GM21576 (cell line): ENCODE data around the gene DCTPP1.
"Not testable (repeated sequence)": the region's sequence is repeated elsewhere in the genome, so short reads cannot be mapped to it uniquely, and the experiment has no call there.

Experiments used
- ATAC-seq: cut with Tn5 transposase; IDR thresholded peaks from one replicate; pipeline ENCODE4 v1.9.1; 2021; ENCODE audit warnings: mild to moderate bottlenecking, moderate library complexity; ENCODE audit not compliant: unreplicated experiment

The DCTPP1 gene

DNA sequence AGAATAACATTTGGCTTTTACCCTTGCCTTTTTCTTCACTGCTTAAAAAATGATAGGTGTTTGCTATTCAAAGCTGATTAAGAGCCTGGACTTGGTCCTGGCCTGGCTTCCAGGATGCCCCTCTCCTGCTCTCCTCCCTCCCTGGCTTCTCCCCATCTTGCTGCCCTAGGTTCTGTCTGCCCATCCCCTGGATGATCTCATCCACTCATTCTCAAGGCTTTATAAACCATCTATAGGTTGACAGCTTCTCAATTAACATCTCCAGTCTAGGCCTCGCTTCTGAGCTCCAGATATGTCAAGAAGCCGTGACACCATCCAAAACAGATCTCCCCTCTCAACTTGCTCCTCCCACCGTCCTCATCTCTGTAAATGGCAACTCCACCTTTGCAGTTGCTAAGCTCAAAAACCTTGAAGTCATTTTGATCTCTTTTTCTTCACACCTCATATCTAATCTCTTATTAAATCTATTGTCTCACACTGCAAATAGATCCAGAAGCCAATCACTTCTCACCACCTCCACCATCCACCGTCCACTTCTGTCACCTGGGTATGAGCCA, 13.7 kb downstream of the DCTPP1 start:
- ATAC-seq, result no peak

DNA sequence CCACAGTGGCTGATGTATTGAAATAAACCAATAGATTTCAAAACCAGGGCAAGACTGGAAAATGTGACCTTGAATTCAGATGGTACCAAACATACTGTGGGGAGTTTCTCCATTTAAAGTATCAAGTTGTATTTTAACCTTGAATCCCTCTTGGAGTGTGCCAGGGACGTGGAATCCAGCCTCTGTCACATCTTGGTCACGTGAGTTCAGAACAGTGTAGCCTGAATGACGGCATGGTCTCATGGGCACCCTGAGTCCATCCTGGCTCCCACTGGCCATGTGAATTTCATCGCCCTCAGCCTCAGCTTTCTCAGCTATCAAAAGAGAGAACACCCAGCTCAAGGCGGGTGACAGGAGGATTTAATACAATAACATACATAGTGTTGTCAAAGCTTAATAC, 15.7 kb downstream of the DCTPP1 start:
- ATAC-seq, result no peak

DNA sequence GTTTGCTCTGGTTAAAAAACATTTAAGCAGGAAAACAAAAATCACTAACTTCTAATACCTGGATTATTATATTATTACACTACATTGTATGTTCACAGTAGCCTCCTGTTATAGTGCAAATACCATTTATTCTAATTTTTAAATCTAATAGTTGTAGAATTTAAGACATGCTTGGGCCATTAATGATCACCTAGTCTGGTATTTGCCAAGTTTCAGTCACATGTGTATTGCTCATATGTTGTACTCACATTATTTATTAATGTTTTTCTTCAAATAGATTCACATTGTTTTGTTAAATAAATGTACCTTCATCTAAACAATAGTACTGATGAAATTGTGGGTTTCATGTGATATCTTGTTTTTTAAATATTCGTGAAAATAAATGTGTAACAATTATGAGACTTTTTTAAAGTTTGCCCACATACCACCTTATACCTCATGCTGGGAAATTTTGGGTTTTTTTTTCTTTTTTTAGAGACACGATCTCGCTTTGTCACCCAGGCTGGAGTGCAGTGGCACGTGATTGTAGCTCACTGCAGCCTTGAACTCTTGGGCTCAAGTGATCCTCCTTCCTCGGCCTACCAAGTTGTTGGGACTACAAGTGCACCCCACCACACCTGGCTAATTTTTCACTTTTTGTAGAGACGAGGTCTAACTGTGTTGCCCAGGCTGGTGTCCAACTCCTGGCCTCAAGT, 16.6 kb downstream of the DCTPP1 start:
- no peak for ATAC-seq

DNA sequence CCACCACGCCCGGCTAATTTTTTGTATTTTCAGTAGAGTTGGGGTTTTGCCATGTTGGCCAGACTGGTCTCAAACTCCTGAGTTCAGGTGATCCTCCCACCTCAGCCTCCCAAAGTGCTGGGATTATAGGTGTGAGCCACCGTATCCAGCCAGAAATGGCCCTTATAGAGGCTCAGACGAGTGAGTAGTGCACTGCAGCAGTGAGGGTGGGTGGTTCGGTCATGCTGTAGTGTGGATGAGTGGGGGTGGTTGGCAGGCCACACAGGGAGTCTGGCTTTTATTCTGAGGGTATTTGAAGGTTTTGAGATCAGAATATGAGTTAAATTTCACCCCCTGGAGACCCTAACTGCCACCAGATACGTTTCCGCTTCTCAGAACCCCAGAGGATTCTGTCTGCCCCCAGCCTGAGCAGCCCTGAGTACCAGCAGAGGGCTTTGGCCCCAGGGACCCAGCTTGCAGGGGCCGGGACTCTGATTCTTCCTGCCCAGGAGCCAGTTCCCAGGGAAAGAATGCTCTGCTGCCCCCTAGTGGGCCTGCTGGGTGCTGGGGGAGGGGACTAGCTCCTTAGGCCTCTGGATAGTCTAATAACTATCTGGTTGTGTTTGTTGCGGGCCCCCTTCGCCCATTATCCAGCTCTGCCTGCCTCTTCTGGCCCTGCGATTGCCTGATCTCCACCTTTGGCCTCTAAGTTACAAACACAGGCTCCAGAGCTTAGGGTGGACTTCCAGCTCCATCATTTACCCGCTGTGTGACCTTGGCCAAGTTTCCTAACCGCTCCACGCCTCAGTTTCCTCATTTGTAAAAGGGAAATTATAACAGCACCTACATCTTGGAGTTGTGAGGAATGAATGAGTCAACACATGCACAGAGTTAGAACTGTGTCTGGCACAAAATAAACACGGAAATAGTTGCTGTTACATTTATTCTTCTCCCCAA, 20.4 kb downstream of the DCTPP1 start:
- ATAC-seq, result peak; percentile 48

DNA sequence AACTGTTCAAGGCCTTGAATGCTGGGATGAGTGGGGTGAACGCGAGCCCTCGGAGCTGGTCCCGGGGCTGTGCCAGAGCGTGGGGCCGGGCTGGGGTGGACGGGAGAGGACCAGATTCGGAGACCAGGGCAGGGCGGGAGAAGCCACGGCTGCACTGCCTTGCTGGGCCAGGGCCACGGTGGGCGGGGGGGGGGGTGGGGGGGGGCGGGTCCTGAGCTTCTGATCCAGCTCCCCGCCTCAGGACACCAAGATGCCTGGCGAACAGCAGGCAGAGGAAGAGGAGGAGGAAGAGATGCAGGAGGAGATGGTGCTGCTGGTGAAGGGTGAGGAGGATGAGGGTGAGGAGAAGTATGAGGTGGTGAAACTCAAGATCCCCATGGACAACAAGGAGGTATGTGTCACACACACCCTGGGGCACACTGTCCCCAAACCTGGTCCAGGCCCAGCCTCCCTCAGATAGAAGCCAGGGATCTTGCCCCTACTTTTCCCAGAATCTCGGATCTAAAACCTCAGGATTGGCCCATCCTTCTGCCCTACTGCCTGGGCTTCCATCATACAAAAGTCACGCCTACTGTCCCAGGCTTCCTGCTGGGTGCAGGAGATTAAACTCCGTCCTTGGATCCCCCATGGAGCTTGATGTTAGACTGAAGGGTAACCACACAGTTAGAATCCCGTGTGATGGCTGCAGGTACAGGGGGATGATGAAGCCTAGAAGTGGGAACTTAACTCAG, 21.9 kb downstream of the DCTPP1 start:
- peak; percentile 2 for ATAC-seq

DNA sequence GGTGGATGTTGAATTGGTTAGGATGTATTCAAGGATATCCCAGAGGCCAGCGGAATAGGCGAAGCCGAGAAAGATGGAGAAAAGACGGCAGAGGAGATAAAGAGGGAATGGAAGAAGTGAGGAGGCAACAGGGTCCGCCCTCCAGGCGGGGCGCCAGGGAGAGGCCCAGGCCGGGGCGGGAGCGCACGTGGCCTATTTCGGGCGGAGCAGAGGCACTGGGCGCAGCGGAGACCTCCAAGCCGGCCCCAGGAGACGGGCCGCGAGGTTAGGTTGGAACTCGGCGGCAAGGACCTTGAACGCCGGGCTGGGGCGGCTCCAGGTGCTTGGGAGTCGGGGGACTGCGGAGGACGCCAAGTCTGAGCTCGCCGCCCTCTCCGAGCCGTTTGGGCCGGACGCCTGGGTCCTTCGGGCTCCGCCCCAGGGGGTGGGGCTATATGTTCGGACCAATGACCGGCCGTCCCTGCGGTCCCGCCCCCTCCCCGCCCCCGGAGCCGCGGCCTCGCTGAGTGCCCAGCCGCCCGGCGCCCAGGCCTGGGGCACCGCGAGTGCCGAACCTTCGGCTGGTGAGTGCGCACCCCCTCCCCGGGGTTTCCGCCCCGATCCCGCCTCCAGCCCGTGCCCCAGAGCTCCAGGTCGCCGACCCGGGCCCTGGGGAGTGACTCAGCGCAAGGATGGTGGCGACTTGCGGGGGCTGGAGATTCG, 22.6 kb downstream of the DCTPP1 start, which contains the start of gene ZNF771:
Gene ZNF771 (plus strand): TSS at position 505 of the 702 bp plus-strand sequence. CDS start 448 bp downstream, outside the sequence.
- peak; percentile 77 for ATAC-seq

DNA sequence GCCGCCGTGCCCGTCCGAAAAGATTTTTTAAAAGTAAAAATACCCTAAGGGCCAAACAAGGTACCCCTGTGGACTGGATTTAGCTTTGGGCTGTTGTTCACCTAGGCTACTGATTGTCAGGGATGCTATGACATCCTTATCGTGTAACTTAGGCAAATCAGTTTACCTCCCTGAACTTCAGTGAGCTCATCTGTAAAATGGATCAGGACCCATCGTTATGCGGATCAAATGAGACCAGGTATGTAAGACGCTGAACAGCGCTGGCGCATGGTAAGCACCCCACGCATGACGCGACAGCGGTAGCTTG, 23.1 kb downstream of the DCTPP1 start:
- ATAC-seq, result no peak

DNA sequence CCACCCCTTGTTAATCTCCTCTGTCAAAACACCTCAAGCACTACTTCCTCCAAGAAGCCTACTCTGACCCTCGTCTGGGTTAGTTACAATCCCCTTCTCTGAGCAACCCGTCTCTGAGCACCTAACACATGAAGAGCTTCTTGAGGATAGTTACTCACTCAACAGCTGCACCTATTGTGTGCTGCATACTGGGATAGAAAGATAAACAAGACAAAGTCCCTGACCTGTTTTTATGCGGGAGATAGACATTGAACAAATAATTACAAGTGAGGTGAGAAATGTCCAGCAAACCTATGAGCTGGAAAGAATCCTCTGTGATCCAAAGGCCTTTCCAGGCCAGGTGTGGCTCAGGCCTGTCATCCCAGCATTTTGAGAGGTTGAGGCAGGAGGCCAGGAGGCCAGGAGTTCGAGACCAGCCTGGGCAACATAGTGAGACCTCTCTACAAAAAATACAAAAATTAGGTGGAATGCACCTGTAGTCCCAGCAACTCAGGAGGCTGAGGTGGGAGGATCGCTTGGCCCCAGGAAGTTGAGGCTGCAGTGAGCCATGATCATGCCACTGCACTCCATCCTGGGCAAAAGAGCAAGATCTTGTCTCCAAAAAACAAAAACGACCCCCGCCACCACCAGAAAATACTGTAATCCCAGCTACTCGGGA, 27.9 kb downstream of the DCTPP1 start:
- ATAC-seq, result no peak

DNA sequence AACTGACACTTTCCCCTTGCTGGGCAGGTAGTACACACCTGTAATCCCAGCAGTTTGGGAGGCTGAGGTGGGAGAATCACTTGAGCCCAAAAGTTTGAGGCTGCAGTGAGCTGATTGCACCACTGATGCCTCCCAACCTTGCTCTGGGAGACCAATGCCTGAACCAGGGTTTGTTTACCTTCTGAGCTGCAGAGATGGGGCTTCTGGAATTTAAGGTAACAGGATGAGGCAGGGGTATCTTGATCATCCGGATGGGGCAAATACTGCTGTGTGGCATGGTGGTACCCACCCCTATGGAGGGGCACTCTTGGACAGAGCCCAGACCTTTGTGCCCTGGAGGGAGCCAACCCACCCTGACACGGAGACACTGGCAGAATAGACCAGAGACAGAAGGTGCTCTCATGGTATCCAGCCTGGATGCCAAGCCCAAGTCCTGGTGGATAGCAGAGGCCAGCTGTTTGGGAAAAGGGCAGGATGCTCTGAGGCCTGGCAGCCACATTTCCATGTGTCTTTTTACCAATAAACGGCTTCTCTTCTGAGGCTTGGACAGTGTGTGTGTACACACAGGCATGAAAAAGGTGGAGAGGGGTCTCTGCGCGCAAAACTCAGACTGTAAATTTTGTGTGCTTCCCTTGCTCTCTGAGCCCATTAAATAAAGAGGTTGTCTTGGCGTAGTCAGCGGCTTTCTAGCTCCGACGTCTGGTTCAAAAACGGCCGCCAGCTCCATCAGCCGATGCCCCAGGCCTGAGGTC, 30.2 kb downstream of the DCTPP1 start:
- ATAC-seq, result no peak

DNA sequence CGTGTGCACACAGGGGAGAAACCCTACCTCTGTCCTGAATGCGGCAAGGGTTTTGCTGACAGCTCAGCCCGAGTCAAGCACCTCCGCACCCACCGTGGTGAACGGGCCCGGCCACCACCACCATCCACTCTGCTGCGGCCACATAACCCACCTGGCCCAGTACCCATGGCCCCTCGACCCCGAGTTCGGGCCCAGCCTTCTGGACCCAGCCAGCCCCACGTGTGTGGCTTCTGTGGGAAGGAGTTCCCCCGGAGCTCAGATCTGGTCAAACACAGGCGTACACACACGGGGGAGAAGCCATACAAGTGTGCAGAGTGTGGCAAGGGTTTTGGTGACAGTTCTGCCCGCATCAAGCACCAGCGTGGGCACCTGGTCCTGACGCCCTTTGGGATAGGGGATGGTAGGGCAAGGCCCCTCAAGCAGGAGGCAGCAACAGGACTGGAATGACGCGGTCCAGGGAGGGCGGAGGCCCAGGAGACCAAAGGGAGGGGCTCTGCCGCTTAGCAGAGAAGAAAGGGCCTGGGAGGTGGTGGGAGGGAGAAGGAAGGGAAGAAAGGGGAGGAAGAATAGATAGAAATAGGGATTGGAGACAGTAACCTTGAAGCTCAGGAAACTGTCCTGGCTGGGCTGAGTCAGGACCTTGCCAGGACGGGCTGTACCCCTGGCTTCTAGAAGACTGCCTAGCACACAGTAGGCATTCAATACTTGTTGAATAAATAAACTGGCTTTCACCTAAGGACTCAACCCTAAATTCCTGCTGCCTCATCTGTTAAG, 31.0 kb downstream of the DCTPP1 start:
- ATAC-seq, result no peak

DNA sequence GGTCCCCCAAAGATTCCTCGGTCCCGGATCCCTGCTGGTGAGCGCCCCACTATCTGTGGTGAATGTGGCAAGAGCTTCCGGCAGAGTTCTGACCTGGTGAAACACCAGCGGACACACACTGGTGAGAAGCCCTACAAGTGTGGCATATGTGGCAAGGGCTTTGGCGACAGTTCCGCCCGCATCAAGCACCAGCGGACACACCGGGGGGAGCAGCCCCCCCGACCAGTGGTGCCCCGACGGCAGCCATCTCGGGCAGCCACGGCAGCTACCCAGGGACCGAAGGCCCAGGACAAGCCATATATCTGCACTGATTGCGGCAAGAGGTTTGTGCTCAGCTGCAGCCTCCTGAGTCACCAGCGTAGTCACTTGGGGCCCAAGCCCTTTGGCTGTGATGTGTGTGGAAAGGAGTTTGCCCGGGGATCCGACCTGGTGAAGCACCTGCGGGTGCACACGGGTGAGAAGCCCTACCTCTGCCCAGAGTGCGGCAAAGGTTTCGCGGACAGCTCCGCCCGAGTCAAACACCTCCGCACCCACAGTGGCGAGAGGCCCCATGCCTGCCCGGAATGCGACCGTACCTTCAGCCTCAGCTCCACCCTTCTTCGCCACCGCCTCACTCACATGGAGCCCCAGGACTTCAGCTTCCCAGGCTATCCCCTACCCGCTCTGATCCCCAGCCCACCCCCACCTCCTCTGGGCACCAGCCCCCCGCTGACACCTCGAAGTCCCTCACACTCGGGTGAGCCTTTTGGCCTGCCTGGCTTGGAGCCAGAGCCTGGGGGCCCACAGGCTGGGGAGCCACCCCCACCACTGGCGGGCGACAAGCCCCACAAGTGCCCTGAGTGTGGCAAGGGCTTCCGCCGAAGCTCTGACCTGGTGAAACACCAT, 31.8 kb downstream of the DCTPP1 start:
- no peak for ATAC-seq

DNA sequence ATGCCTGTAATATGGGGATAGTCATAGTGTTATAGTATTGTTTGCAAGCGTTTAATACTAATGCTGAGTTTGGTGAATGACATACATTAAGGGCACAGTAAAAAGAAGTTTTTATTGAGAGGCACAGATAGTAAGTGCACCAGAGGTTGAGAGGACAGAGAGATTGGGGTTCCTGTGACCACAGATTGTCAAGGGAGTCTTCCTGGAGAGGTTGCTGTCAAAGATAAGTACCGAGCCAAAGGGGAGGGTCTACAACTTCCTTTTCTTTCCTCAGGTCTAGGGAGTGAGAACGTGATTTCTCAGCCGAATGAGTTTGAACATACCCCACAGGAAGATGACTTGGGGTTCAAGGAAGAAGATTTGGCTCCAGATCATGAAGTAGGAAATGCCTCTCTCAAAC, 32.8 kb downstream of the DCTPP1 start:
- ATAC-seq, result no peak

DNA sequence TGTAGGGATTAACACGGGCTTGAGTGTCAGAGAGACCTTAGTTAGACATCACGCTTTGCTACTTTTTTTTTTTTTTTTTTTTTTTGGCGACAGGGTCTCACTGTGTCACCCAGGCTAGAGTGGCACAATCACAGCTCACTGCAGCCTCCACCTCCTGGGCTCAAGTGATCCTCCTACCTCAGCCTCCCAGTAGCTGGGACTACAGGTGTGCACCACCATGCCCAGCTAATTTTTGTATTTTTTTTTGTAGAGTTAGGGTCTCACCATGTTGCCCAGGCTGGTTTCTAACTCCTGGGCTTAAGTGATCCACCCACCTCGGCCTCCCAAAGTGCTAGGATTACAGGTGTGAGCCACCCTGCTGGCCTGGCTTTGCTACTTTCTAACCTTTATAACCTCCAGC, 33.2 kb downstream of the DCTPP1 start:
- not testable (repeated sequence) for ATAC-seq

DNA sequence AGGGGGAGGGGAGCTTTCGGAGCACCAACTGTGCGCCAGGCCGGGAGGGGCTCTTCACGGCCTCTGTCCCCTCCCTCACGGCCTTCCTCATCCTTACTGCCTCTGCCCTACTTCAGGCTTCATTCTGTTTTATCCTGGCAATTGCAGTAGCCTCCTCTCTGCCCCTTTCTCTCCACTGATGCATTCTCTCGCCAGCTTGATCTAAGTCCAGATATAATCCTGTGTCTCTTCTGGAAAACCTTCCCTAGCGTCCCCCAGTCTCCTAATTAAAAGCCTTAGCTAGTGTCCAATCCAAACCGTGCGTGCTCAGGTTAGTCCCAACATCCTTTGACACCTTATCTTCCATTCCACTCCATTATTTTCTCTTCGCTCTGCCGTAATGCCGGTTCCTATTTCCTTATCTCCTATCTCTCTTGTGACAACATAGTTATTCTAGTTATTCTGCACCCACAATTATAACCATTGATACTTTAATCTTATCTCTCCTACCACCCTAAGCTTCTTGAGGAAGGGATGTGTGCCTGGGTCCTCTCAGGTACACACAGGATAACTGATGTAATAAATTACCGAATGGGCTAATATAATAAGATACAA, 33.7 kb downstream of the DCTPP1 start:
- no peak for ATAC-seq

DNA sequence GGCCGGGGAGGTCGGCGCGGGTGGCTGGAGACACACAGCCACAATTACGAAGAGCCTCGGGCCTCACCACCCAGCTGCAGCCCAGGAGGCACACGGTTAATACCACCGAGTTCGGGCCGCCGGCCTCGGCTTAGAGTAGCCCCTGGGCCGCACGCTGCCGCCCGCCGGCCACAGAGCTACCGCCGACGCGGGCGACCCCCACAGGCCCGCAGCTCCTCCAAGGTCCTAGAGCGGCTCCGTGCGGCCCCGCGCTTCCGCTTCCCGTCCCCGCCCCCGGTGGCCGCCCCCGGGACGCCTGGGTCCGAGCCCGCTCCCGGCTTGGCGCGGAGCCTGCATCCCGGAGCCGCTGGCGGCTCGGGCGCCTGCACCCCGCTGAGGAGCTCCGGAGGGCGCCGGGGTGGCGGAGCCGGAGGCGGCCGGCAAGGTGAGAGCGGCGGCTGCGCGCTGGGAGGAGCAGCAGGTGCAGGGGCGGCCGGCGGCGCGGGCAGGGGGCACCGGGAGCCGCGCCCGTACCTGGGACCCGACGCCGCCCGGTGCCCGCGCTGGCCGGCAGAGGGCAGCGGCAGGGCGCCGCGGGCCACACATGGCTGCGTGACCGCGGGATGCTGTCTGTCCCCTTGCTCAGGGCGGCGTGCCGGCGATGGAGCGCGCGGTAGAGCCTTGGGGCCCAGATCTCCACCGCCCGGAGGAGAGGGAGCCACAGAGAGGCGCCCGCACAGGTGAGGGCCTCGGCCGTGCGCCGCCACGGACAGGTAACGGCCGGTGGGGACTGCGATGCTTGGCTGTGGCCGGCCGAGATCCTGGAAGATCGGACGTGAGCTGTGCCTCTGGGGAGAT, 34.5 kb downstream of the DCTPP1 start, which contains the start of gene ZNF48:
Gene ZNF48 (plus strand): TSS at position 266 of the 837 bp plus-strand sequence. CDS start 375 bp downstream, at position 641.
- peak; percentile 58 for ATAC-seq

DNA sequence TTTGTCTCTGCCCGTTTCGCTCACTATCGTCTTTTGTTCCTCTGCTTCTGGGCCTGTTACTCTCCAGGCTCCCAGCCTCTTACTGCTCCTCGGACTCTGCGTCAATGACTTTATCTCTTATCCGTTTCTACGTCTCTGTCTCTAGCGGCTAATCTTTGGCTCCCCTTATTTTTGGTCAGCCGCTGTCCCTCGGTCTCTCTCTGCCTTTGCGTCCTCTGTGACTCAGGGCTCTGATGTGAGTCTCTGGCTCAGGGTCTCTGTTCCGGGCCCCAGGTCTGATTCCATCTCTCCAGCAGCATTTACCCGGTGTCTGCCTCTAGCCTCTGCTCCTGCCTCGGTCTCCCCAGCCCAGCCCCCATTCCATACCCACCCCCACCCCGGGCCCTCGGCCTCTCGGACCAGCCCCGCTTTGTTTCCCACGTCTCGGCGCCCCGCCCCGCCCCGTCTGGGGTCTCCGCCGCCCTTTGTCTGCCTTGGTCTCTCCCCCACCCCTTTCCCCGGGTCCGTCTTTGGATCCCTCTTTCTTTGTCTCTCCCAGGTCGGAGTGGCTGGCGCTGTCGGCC, 35.2 kb downstream of the DCTPP1 start:
- ATAC-seq, result no peak
